Suprapubic skin (tissue), 4 donors: ENCODE data around the gene SCN1B. TPM values are rescaled to one million over a fixed set of nuclear protein-coding genes. Genes with fewer than 3 reads are reported as not detected.
A peak's percentile ranks its signal among the peaks of the same experiment; 100 is the strongest.

ENCODE experiments used
- DNase-seq, 2 donors: peaks; one replicate each; pipeline ENCODE4 v3.0.0-alpha.2; 2019; ENCODE audit warnings: low spot score in 2 of 2
- H3K27ac ChIP-seq: fragments of 200-600 bp; sonication (generic); one replicate; pipeline ENCODE4 v1.5.1; 2019
- H3K27me3 ChIP-seq: fragments of 200-600 bp; sonication (generic); one replicate; pipeline ENCODE4 v1.5.1; 2019
- H3K36me3 ChIP-seq: fragments of 200-600 bp; sonication (generic); one replicate; pipeline ENCODE4 v1.5.1; 2019
- H3K4me1 ChIP-seq: fragments of 200-600 bp; sonication (generic); one replicate; pipeline ENCODE4 v1.5.1; 2019
- H3K4me3 ChIP-seq: fragments of 200-600 bp; sonication (generic); one replicate; pipeline ENCODE4 v1.5.1; 2019; ENCODE audit warnings: mild to moderate bottlenecking
- H3K9me3 ChIP-seq: fragments of 200-600 bp; sonication (generic); one replicate; pipeline ENCODE4 v1.5.1; 2019
- EP300 ChIP-seq: sonication (generic); formaldehyde crosslinking; IDR thresholded peaks from one replicate; pipeline ENCODE4 v1.6.1; 2017; ENCODE audit warnings: antibody characterized with exemption
- POLR2A ChIP-seq, 2 donors: fragments of 450-650 bp; IDR thresholded peaks; one replicate each; pipeline ENCODE4 v1.6.1; 2017; ENCODE audit warnings: antibody characterized with exemption in 2 of 2, mild to moderate bottlenecking in 2 of 2, moderate library complexity in 2 of 2
- POLR2AphosphoS5 ChIP-seq, 3 donors: sonication (generic); formaldehyde crosslinking; IDR thresholded peaks; one replicate each; pipeline ENCODE4 v1.6.1; 2017; ENCODE audit warnings: antibody characterized with exemption in 3 of 3
- WGBS: methylation state at CpG from one replicate; pipeline ENCODE4 v1.1.5; 2018; 5-methylcytosine and 5-hydroxymethylcytosine counted together
- total RNA-seq, 4 donors: library from RNA; depleted of rRNA; stranded (reverse); fragments of >200 nt; gene quantifications; one replicate each; pipeline ENCODE4 v1.1.0, GENCODE V29; 2016
- TF ChIP-seq, protein P1 (sequence below), 2 donors: fragments of 200-600 bp in 1 of 2; fragments of 450-650 bp in 1 of 2; sonication (generic) in 1 of 2; IDR thresholded peaks; one replicate each; pipeline ENCODE4 v1.5.1; 2016 to 2019; ENCODE audit warnings: antibody characterized with exemption in 2 of 2, mild to moderate bottlenecking in 1 of 2, moderate library complexity in 1 of 2

The SCN1B gene
- total RNA-seq, 4 donors from 2014 or later: 1.4 to 4.3 (median 2.9) TPM

DNA sequence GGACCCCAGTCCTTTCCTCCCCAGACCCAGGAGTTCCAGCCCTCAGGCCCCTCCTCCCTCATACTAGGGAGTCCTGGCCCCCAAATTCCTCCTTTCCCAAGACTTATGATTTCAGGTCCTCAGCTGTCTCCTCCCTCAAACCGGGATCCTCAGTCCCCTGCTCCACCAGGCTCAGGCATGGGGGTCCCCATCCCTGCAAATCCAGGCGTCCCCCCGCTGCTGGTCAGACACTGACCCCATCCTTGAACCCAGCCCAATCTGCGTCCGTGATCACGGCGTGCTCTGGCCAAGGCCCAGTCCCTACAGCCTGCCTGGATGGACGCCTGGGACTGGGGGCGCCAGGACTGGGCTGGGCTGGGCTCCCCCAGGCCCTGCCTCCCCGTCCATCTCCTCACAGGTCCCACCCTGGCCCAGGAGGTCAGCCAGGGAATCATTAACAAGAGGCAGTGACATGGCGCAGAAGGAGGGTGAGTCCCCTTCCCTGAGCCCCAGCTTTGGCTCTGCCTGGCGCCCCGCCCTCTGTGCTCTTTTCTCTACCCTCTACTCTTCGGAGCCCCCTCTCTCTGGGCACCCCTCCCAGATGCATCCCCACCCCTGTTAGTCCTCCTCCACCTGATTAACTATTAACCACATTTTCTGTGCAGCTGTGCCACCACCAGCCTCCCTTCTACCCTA is 11.9 kb downstream of the SCN1B start:
- H3K4me3 ChIP-seq: no peak overlapping the region
- TF ChIP-seq POLR2A (IDR thresholded peaks at IDR 0.05) (no peak), POLR2AphosphoS5 (IDR thresholded peaks at IDR 0.05) (no peak), EP300 (no peak)
- TF ChIP-seq, protein P1, sequence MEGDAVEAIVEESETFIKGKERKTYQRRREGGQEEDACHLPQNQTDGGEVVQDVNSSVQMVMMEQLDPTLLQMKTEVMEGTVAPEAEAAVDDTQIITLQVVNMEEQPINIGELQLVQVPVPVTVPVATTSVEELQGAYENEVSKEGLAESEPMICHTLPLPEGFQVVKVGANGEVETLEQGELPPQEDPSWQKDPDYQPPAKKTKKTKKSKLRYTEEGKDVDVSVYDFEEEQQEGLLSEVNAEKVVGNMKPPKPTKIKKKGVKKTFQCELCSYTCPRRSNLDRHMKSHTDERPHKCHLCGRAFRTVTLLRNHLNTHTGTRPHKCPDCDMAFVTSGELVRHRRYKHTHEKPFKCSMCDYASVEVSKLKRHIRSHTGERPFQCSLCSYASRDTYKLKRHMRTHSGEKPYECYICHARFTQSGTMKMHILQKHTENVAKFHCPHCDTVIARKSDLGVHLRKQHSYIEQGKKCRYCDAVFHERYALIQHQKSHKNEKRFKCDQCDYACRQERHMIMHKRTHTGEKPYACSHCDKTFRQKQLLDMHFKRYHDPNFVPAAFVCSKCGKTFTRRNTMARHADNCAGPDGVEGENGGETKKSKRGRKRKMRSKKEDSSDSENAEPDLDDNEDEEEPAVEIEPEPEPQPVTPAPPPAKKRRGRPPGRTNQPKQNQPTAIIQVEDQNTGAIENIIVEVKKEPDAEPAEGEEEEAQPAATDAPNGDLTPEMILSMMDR (IDR thresholded peaks at IDR 0.05): no peak
- H3K4me1 ChIP-seq: peaks cover 38% of the 10 kb centered on the region
- H3K27ac ChIP-seq: no peak overlapping the region
- DNase-seq: no peak
- no peaks in the 10 kb centered on the region for H3K9me3 ChIP-seq
- no peaks in the 10 kb centered on the region for H3K36me3 ChIP-seq
- peaks cover 5% of the 10 kb centered on the region for H3K27me3 ChIP-seq
- 81% methylated on average over 13 of the region's 14 CpGs for WGBS

DNA sequence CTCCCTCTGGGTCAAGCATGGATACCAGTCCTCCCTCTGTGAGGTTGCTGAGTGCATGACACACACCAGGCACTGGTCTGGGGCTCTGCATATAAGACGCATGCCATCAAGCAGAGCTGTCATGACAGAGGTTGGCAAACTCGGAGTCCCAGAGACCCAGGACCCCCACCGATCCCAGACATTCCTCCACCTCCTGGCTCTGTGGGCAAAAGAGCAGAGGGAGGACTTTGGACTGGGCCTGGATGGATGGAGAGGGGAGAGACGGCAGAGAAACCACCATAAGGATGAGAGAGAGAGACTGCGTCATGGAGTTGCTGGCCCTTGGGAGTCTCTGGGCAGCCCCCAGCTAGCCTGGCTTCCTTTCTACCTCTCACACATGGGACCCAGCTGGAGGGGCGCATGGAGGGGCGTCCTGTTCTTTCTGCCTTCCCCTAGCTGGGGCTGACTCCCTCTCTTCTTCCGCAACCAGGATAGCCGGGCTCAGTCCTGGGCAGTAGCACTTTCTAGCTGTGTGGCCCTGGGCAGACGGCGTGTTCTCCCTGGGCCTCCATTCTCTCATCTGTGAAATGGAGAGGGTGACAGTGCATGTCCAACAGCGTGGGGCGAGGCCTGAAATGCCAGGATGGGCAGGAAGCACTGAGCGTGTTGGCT is 12.8 kb downstream of the SCN1B start:
- no peak for DNase-seq
- no peaks in the 10 kb centered on the region for H3K36me3 ChIP-seq
- 79% methylated on average over 12 of the region's 14 CpGs for WGBS
- H3K4me1 ChIP-seq: peaks cover 36% of the 10 kb centered on the region
- H3K9me3 ChIP-seq: no peaks in the 10 kb centered on the region
- no peak overlapping the region for H3K27ac ChIP-seq
- H3K4me3 ChIP-seq: no peak overlapping the region
- TF ChIP-seq POLR2AphosphoS5 (IDR thresholded peaks at IDR 0.05) (no peak), EP300 (no peak), POLR2A (IDR thresholded peaks at IDR 0.05) (no peak)
- TF ChIP-seq, protein P1 (IDR thresholded peaks at IDR 0.05): no peak
- peaks cover 5% of the 10 kb centered on the region for H3K27me3 ChIP-seq

DNA sequence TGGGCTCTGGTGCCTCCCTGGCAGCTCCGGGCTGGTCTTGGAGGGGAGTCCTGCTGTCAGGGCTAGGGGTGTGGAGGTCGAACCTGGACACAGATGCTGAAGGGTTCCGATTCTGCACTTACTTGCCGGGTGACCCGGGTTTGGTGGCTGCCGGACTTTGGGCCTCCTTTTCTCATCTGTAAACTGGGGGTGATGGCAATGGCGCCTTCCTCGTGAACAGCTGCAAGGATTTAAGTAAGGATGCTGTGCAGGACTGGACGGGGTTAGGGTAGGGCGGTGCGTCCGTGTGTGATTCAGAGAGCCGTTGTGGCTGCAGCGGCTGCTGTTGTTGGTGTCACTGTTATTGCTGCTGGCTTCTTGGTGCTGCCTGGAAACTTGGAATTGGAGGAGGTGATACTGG is 13.6 kb downstream of the SCN1B start:
- 77% methylated on average over 11 of the region's 14 CpGs for WGBS
- peaks cover 5% of the 10 kb centered on the region for H3K27me3 ChIP-seq
- no peak overlapping the region for H3K27ac ChIP-seq
- no peak for DNase-seq
- TF ChIP-seq, protein P1 (IDR thresholded peaks at IDR 0.05): no peak
- TF ChIP-seq POLR2AphosphoS5 (IDR thresholded peaks at IDR 0.05) (no peak), POLR2A (IDR thresholded peaks at IDR 0.05) (no peak), EP300 (no peak)
- H3K4me1 ChIP-seq: peaks cover 36% of the 10 kb centered on the region
- no peaks in the 10 kb centered on the region for H3K36me3 ChIP-seq
- no peaks in the 10 kb centered on the region for H3K9me3 ChIP-seq
- H3K4me3 ChIP-seq: no peak overlapping the region

DNA sequence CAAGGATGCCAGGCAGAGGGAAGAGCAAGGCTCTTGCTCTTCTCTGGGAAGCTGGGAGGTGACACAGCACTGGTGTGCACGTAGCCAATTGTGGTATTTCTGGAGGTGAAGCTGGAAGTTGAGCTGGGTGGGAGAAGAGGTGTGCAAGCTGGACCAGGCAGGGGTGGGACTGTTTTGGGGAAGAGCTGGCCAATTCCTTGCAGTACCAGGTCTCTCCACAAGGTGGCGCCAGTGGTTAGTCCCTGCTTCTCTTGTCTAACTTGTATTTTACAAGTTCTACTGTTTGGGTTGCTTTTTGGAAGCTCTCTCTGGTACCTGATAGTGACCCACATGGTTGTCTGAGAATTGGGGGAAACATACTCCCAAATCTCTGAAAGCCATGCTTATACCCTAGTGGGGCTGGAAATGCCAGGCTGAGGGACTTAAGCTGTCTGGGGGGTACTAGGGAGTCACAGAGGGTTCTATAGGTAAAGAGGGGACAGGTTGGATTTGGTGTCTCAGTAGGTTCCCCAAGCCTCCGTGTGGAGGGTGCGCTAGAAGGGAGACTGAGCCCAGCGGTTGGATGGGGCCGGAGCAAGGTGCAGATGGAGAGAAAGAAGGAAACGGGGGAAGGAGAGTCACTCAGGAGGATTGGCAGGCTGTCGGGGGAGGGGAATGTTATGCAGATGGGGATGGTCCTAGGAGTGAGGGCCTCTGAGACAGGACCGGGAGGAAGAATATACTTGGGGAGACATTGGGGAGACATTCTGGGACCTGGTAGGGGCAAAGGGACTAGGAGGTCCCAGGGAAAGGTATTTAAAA is 14.2 kb downstream of the SCN1B start:
- no peak for DNase-seq
- H3K4me3 ChIP-seq: no peak overlapping the region
- peaks cover 36% of the 10 kb centered on the region for H3K4me1 ChIP-seq
- H3K27me3 ChIP-seq: peaks cover 5% of the 10 kb centered on the region
- no peaks in the 10 kb centered on the region for H3K36me3 ChIP-seq
- 58% methylated on average over 9 of the region's 9 CpGs for WGBS
- no peak overlapping the region for H3K27ac ChIP-seq
- no peaks in the 10 kb centered on the region for H3K9me3 ChIP-seq
- TF ChIP-seq, protein P1 (IDR thresholded peaks at IDR 0.05): peak; percentile 75 to 92
- TF ChIP-seq EP300: no peak
- TF ChIP-seq POLR2AphosphoS5 (IDR thresholded peaks at IDR 0.05): no peak
